HG02588 (cell line): ENCODE data around the gene PAX6.
"Not testable (repeated sequence)": the region's sequence is repeated elsewhere in the genome, so short reads cannot be mapped to it uniquely, and the experiment has no call there.

ENCODE experiments used
- ATAC-seq: cut with Tn5 transposase; IDR thresholded peaks from one replicate; pipeline ENCODE4 v1.9.1; 2021; ENCODE audit warnings: mild to moderate bottlenecking, moderate library complexity; ENCODE audit not compliant: unreplicated experiment

PAX6 gene

DNA sequence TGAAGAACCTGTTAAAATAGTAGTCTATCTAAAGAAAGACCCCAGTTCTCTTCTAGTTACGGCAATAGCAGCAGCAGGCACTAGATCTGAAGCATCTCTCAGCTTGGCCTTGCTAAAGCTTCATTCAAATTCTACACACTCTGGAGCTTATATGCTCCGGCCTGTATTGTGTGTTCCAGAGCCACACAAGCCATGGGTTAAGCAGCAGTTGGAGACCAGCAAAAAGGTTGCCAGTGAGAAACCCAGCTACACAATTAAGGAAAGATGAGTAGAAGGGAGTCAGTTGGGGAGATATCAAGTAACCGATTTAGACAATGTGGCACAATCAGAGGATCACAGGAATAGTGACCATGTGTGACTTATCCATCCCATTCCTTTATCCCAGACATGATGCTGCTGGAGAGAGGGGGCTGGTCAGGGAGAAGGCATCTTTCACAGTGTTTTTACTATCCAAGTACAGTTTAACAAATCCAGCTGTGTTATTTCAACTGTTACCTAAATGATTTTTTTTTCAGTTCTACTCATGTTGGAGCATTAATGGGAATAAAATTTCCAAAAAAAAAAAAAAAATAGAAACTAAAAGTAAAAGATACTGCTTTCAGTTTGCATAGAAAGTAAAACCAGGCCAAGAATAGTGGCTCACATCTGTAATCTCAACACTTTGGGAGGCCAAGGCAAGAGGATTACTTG is 41.0 kb downstream of the PAX6 start:
- ATAC-seq: no peak

- ATAC-seq: no peak
Measured at GRCh38 chr11:31768749-31769640, 42.1 kb downstream of the PAX6 start.

GRCh38 chr11:31767685-31768084 is 43.4 kb downstream of the PAX6 start:
- no peak for ATAC-seq

DNA sequence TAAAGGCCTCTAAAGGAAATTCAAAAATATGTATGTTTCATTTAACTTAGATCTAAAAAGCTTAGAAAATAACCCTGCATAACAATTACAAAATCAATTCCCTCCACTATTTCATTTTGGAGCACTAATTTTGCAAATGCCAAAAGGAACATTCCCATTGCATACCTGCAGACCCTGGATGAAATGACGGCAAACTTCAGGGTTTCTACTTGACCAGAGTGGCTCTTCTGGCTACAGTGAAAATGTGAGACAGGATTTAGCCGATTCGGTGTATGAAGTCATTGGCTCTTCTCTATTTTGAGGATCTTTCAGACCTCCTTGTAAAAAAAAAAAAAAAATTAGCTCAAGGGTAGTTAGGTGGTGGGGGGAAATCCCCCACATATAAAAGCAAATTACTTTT is 44.1 kb downstream of the PAX6 start:
- ATAC-seq: no peak

DNA sequence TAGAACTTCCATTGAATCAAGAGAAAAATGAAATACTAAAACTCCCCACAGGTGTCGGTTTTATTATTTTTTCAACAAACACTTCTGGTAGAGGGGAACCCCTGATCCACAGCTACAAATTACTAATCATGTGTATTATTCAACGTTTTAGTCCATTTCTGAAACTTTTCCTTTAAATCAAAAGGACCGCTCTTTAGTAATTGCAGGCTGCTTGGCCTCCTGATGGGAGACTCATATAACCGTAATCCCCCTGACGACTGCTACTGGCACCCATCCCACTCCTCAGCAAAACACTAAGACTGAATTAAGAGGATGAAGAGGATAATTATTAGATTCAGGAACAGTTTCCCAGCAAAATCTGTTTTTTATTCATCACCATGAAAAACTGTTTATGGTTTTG is 46.4 kb downstream of the PAX6 start:
- ATAC-seq: no peak

GRCh38 chr11:31764261-31764660 is 46.9 kb downstream of the PAX6 start:
- no peak for ATAC-seq

- no peak for ATAC-seq
Measured at GRCh38 chr11:31763296-31763695, 47.8 kb downstream of the PAX6 start.

DNA sequence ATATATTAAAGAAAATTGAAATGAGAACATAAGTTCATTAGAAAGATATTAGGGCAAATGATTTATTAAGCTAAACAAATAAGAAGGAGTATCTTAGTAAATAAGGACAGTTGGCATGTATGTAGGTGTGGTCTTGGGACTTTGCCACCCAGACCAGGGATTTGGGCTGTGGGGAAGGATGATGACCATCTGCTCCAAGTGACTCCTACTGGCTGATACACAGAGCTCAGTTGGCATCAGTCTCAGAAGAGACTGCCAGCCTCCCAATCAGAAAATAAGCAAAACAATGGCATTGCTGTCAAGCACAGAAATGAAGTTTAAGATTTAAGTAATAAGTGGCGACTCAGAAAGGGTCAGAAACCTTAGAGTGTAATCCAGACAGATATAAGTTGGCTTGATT is 49.5 kb downstream of the PAX6 start:
- no peak for ATAC-seq

DNA sequence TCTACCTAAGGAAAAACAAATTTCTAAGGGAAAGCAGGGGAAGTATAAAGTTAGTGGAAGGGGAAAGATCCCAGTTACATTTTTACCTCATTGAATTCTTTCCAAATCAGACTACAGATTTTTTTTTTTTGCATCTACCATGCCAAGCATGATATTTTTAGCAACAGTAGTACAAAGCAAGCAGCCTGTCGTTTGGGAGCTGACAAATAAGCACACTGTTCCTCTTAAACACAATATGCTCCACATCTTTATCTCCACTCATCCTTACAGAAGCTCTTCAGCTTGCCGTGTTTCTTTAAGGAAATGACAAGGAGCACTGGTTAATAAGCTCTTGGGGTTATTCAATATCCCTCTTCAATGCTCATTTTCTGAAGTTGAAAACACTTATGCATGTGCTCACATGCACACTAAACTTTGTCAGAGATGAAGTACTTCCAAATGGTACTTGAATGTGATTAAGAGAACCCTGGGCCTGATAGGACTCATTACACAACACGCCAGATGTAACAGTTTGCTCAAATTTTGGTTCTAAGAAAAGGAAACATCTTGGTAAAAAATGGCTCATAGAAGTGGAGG is 53.8 kb downstream of the PAX6 start:
- ATAC-seq: no peak

DNA sequence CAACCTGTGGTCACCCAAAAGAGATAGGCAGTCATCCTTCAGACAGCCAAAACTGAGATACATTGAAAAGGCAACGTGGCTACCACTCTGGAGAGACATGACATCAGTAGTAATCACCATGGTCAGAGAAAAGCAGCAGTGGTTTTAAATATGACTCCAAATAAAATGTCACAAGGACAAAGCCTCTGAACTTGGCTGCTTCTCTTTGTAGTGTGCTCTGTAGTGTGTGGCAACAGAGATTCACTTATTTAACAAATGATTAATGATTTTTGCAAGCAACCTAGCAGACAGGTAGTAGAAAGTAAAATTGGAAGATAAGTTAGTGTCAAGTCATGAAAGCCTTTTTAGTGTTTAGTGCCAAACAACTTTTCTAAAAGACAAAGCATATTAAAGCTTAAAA is 63.5 kb downstream of the PAX6 start:
- no peak for ATAC-seq

DNA sequence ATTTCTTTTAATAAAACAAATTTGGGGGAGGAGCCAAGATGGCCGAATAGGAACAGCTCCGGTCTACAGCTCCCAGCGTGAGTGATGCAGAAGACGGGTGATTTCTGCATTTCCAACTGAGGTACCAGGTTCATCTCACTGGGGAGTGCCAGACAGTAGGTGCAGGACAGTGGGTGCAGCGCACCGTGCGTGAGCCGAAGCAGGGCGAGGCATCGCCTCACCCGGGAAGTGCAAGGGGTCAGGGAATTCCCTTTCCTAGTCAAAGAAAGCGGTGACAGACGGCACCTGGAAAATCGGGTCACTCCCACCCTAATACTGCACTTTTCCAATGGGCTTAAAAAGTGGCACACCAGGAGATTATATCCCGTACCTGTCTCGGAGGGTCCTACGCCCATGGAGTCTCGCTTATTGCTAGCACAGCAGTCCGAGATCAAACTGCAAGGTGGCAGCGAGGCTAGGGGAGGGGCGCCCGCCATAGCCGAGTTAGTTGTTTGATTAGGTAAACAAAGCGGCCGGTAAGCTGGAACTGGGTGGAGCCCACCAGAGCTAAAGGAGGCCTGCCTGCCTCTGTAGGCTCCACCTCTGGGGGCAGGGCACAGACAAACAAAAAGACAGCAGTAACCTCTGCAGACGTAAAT is 70.3 kb downstream of the PAX6 start:
- ATAC-seq: not testable (repeated sequence)

DNA sequence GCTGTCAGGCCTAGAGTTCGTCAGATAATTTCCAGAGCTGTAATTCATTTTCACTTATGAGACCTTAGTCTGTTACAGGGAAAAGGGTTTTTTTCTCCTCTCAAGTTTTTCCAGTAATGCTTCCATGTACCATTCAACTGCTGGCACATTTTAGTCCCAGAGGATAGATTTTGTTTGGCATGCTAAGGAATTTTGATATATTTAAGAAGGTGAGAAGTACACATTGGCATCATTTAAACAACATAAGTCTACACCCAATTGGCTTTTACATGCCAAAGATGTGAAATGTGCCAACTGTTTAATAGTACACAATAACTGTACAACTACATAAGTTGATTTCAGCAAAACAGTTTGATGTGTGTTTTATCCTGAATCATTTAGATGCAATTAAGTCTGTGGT is 71.0 kb downstream of the PAX6 start:
- no peak for ATAC-seq
